ENCODE results near the gene SPATS1. TPM values are rescaled to one million over a fixed set of nuclear protein-coding genes. Genes with fewer than 3 reads are reported as not detected.

Gene SPATS1
- total and polyA plus RNA-seq, 2 of the 4 experiments (the other 2 are of a cell fraction): not detected

- intact Hi-C loops (cut with micrococcal nuclease): no loop called here
- H4K91ac ChIP-seq (ENCODE audit: insufficient read depth, low read depth, low read length): no peak overlapping the region
- H3K4me3 ChIP-seq (ENCODE audit: insufficient read depth, low read depth, low read length): no peak overlapping the region
- 100% methylated on average over 1 of the region's 3 CpGs; no CpG with 5 or more reads in 1 of the 2 experiments for WGBS, 2 experiments (ENCODE audit: extremely low coverage in 2 of 2, insufficient read length in 1 of 2)
- H3K27ac ChIP-seq (ENCODE audit: insufficient read depth, low read length): no peak overlapping the region
- no TSS peak for BruUV-seq (replicated peaks)
- H3K14ac ChIP-seq (replicated peaks; ENCODE audit: low read depth, low read length): no peak overlapping the region
- H3K9me3 ChIP-seq (ENCODE audit: control insufficient read depth, insufficient read depth, low read length): peaks cover 2% of the 10 kb centered on the region
- no peaks in the 10 kb centered on the region for H3K36me3 ChIP-seq (ENCODE audit: control insufficient read depth, insufficient read depth, low read length)
- no peak overlapping the region for H2AK5ac ChIP-seq (ENCODE audit: low read depth, low read length)
- H2BK20ac ChIP-seq (ENCODE audit: low read depth, low read length): no peak overlapping the region
- no peak overlapping the region for H3K23ac ChIP-seq (ENCODE audit: low read depth, low read length)
- no peak for ATAC-seq (ENCODE audit: low read depth)
- H3K4me1 ChIP-seq (ENCODE audit: control insufficient read depth, insufficient read depth, low read length): no peaks in the 10 kb centered on the region
- no peak overlapping the region for H2BK120ac ChIP-seq (ENCODE audit: low read depth, low read length)
- H2AK9ac ChIP-seq (replicated peaks; ENCODE audit: low read depth, low read length, poor library complexity): no peak overlapping the region
- TF ChIP-seq NFE2L2 (IDR thresholded peaks at IDR 0.05; ENCODE audit: low read depth, low read length): no peak
- TF ChIP-seq MAZ (IDR thresholded peaks at IDR 0.05; ENCODE audit: borderline replicate concordance, low read depth, low read length): no peak
- no peak for TF ChIP-seq ELK1 (IDR thresholded peaks at IDR 0.05; ENCODE audit: borderline replicate concordance, low read depth, low read length)
- TF ChIP-seq RAD21 (IDR thresholded peaks at IDR 0.05; ENCODE audit: low read length): no peak
- TF ChIP-seq USF2 (IDR thresholded peaks at IDR 0.05; ENCODE audit: low read depth, low read length): no peak
- TF ChIP-seq BHLHE40 (IDR thresholded peaks at IDR 0.05; ENCODE audit: low read depth, low read length): no peak
- no peak for TF ChIP-seq SMC3 (IDR thresholded peaks at IDR 0.05; ENCODE audit: low read depth, low read length)
- no peak for TF ChIP-seq MAFK (IDR thresholded peaks at IDR 0.05; ENCODE audit: low read depth, low read length)
- no peak for TF ChIP-seq CEBPB (IDR thresholded peaks at IDR 0.05; ENCODE audit: low read depth, low read length)
- H3K9me1 ChIP-seq (ENCODE audit: insufficient read depth, low read length): no peaks in the 10 kb centered on the region
- DNase-seq: no peak
- H4K5ac ChIP-seq (ENCODE audit: low read depth, low read length): no peak overlapping the region
- H2BK5ac ChIP-seq (ENCODE audit: low read depth, low read length, poor library complexity, severe bottlenecking): no peak overlapping the region
- H4K20me1 ChIP-seq (ENCODE audit: insufficient read depth, low read length): no peaks in the 10 kb centered on the region
- H3K4me2 ChIP-seq (ENCODE audit: low read depth, low read length): no peak overlapping the region
- ChIA-PET POLR2A (ENCODE audit: unreplicated experiment) (no interaction called here), CTCF (no interaction called here)
- dilution Hi-C loops (cut with HindIII; ENCODE audit: low sequenced_read_pairs, unreplicated experiment): no loop called here
- H3K56ac ChIP-seq (ENCODE audit: extremely low read depth, insufficient read depth, low read length): no peak overlapping the region
- no peak overlapping the region for H3K9ac ChIP-seq (ENCODE audit: low read depth, low read length)
- H3K4ac ChIP-seq (ENCODE audit: low read depth, low read length): no peak overlapping the region
- no peak overlapping the region for H4K8ac ChIP-seq (ENCODE audit: low read depth in 2 of 2, low read length in 2 of 2)
- no peaks in the 10 kb centered on the region for H3K79me1 ChIP-seq (ENCODE audit: low read depth in 1 of 2, low read length in 2 of 2)
- H3K27me3 ChIP-seq (ENCODE audit: control insufficient read depth, insufficient read depth, low read length): peaks cover 32% of the 10 kb centered on the region
- no peak overlapping the region for H2AFZ ChIP-seq (replicated peaks; ENCODE audit: low read length, poor library complexity)
- H2BK15ac ChIP-seq (ENCODE audit: low read depth, low read length): no peak overlapping the region
- no peak overlapping the region for H3K18ac ChIP-seq (ENCODE audit: low read depth, low read length)
- in situ Hi-C loops (cut with MboI; ENCODE audit: low sequenced_read_pairs): no loop called here
These were observed 17.5 kb downstream of the SPATS1 start for GRCh38 chr6:44359973-44360372.
